AG09309 (cell line): ENCODE data around the gene DEK.
"Not testable (repeated sequence)": the region's sequence is repeated elsewhere in the genome, so short reads cannot be mapped to it uniquely, and the experiment has no call there.

Experiments
- DNase-seq: peaks from one replicate; pipeline ENCODE4 v3.0.0-alpha.2; 2010; ENCODE audit warnings: low read depth
- H3K4me3 ChIP-seq: 2 replicates; pipeline ENCODE4 v1.5.1; 2011; ENCODE audit warnings: mild to moderate bottlenecking, low read depth, low read length, moderate library complexity; ENCODE audit not compliant: control insufficient read depth
- TF ChIP-seq, protein P1 (sequence below): IDR thresholded peaks from 2 replicates; pipeline ENCODE4 v1.5.1; 2011; ENCODE audit warnings: mild to moderate bottlenecking, low read depth, low read length, inconsistent platforms; ENCODE audit not compliant: insufficient read depth, control insufficient read depth; ENCODE audit errors: missing control alignments

Gene DEK

DNA sequence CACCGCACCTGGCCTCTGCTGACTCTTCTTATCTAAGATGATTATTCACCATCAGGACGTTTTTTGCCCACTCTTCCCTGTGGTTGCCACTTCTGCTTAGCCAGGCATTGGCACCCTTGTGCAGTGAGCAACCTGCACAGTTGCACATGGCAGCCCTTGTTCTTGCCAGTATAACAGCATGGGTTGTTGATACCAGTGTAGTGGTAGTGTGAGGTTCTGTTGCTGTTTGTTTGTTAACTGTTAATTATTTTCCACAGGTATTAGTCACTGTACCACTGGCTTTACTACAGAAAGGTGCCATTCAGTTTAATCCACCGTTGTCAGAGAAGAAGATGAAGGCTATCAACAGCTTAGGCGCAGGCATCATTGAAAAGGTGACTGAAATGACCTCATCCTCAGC, 52.1 kb downstream of the DEK start:
- no peak overlapping the region for H3K4me3 ChIP-seq
- no peak for DNase-seq
- TF ChIP-seq, protein P1, sequence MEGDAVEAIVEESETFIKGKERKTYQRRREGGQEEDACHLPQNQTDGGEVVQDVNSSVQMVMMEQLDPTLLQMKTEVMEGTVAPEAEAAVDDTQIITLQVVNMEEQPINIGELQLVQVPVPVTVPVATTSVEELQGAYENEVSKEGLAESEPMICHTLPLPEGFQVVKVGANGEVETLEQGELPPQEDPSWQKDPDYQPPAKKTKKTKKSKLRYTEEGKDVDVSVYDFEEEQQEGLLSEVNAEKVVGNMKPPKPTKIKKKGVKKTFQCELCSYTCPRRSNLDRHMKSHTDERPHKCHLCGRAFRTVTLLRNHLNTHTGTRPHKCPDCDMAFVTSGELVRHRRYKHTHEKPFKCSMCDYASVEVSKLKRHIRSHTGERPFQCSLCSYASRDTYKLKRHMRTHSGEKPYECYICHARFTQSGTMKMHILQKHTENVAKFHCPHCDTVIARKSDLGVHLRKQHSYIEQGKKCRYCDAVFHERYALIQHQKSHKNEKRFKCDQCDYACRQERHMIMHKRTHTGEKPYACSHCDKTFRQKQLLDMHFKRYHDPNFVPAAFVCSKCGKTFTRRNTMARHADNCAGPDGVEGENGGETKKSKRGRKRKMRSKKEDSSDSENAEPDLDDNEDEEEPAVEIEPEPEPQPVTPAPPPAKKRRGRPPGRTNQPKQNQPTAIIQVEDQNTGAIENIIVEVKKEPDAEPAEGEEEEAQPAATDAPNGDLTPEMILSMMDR = no peak

DNA sequence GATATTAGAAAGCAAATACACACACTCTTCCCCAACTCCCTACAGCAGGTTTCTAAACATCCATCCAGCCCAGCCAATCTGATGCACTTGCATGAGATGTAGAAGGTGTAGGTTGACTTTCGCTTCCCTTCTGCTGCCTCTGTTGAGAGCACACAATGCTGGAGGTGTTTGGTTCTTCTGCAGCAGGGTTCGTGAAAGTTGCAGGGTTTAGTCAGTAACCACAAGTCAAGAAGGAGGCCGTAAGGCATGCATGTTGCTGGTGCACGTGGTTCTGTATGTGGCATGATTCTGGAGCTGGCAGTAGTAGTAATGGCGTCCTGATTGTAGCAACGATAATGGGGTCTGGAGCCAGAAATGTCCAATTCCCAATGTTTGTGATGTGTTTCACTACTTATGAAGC, 53.0 kb downstream of the DEK start:
- no peak overlapping the region for H3K4me3 ChIP-seq
- TF ChIP-seq, protein P1 = no peak
- DNase-seq = no peak

DNA sequence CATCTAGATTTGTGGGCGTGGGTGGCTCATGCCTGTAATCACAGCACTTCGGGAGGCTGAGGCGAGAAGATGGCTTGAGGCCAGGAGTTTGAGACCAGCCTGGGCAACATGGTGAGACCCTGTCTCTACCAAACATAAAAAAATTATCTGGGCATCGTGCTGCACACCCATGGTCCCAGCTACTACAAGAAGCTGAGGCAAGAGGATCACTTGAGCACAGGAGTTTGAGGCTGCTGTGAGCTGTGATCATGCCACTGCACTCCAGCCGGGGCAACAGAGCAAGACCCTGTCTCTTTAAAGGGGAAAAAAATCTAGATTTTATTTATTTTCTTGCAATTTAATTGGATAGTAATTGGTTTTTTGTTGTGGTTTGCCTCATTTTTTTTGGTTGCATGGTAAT, 53.6 kb downstream of the DEK start:
- DNase-seq = no peak
- no peak overlapping the region for H3K4me3 ChIP-seq
- TF ChIP-seq, protein P1 = no peak

- H3K4me3 ChIP-seq = no peak overlapping the region
- no peak for DNase-seq
- TF ChIP-seq, protein P1 = no peak
Measured at GRCh38 chr6:18209539-18210197, 54.7 kb downstream of the DEK start.

GRCh38 chr6:18208778-18209177, 55.6 kb downstream of the DEK start:
- not testable (repeated sequence) for DNase-seq, H3K4me3 ChIP-seq

DNA sequence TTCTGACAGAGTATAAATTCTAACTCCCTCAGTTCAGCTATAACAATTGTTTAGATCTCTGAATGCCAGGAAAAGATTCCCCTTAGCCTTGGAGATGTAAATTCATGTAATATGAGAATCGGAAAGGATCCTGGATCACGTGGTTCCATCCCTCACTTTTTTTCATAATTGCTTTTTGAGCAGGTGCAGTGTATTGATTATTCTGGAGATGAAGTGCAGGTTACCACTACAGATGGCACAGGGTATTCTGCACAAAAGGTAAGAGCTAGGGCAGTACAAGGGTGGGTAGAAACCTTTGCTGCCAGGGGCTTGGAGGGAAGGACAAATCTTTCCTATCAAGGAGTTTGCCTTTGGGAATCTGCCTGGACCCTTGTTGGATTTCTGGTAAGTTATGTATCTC, 56.4 kb downstream of the DEK start:
- H3K4me3 ChIP-seq = no peak overlapping the region
- TF ChIP-seq, protein P1 = no peak
- no peak for DNase-seq

- DNase-seq = no peak
- TF ChIP-seq, protein P1 = no peak
- no peak overlapping the region for H3K4me3 ChIP-seq
Measured at GRCh38 chr6:18207438-18207837, 56.9 kb downstream of the DEK start.
